ENCODE results near the gene JOSD1. TPM values are rescaled to one million over a fixed set of nuclear protein-coding genes. Genes with fewer than 3 reads are reported as not detected.
A peak's percentile ranks its signal among the peaks of the same experiment; 100 is the strongest.

JOSD1 gene
- total RNA-seq, 1 donor from 2014 or later, result 80.3 TPM

GRCh38 chr22:38656256-38657044 is 44.3 kb downstream of the JOSD1 start, which contains the start of the genes CBY1 and FAM227A:
CBY1 (plus strand) TSS chr22:38656638; CDS start chr22:38668055, 11,417 bp downstream.
FAM227A (minus strand) TSS chr22:38656392; CDS start chr22:38650168, 6,224 bp downstream.
- DNase-seq (ENCODE audit: low spot score), result peak; percentile 94
- Mint-ChIP-seq H3K27ac (ENCODE audit: unreplicated experiment) (peak within 1 kb of the TSS; percentile 99), H3K36me3 (ENCODE audit: low read depth) (no peaks in the 10 kb centered on the region), H3K9me3 (ENCODE audit: low read depth) (no peaks in the 10 kb centered on the region), H3K27me3 (ENCODE audit: low read depth) (no peaks in the 10 kb centered on the region), H3K4me3 (ENCODE audit: unreplicated experiment) (peak within 1 kb of the TSS; percentile 87), H3K4me1 (ENCODE audit: low read depth) (peaks cover 14% of the 10 kb centered on the region)
- no peak for TF ChIP-seq CTCF (IDR thresholded peaks at IDR 0.05)

GRCh38 chr22:38655519-38656255 is 45.1 kb downstream of the JOSD1 start:
- H3K4me3 Mint-ChIP-seq (ENCODE audit: unreplicated experiment), result peak overlapping the region; percentile 87
- H3K9me3 Mint-ChIP-seq (ENCODE audit: low read depth), result no peaks in the 10 kb centered on the region
- TF ChIP-seq CTCF (IDR thresholded peaks at IDR 0.05), result no peak
- peaks cover 14% of the 10 kb centered on the region for H3K4me1 Mint-ChIP-seq (ENCODE audit: low read depth)
- no peak for DNase-seq (ENCODE audit: low spot score)
- peaks cover 3% of the 10 kb centered on the region for H3K36me3 Mint-ChIP-seq (ENCODE audit: low read depth)
- no peaks in the 10 kb centered on the region for H3K27me3 Mint-ChIP-seq (ENCODE audit: low read depth)
- peak overlapping the region; percentile 99 for H3K27ac Mint-ChIP-seq (ENCODE audit: unreplicated experiment)

GRCh38 chr22:38653741-38654140 is 47.0 kb downstream of the JOSD1 start:
- Mint-ChIP-seq H3K4me3 (ENCODE audit: unreplicated experiment) (no peak overlapping the region), H3K27me3 (ENCODE audit: low read depth) (no peaks in the 10 kb centered on the region), H3K4me1 (ENCODE audit: low read depth) (peaks cover 14% of the 10 kb centered on the region), H3K36me3 (ENCODE audit: low read depth) (peaks cover 3% of the 10 kb centered on the region), H3K9me3 (ENCODE audit: low read depth) (no peaks in the 10 kb centered on the region), H3K27ac (ENCODE audit: unreplicated experiment) (no peak overlapping the region)
- TF ChIP-seq CTCF (IDR thresholded peaks at IDR 0.05), result no peak
- no peak for DNase-seq (ENCODE audit: low spot score)

- Mint-ChIP-seq H3K9me3 (ENCODE audit: low read depth) (no peaks in the 10 kb centered on the region), H3K27ac (ENCODE audit: unreplicated experiment) (no peak overlapping the region), H3K27me3 (ENCODE audit: low read depth) (no peaks in the 10 kb centered on the region), H3K36me3 (ENCODE audit: low read depth) (peaks cover 3% of the 10 kb centered on the region), H3K4me1 (ENCODE audit: low read depth) (peaks cover 12% of the 10 kb centered on the region), H3K4me3 (ENCODE audit: unreplicated experiment) (no peak overlapping the region)
- DNase-seq (ENCODE audit: low spot score), result no peak
- TF ChIP-seq CTCF (IDR thresholded peaks at IDR 0.05), result no peak
Measured at GRCh38 chr22:38652859-38653258, 47.9 kb downstream of the JOSD1 start.

GRCh38 chr22:38649841-38650522 is 50.8 kb downstream of the JOSD1 start:
- Mint-ChIP-seq H3K36me3 (ENCODE audit: low read depth) (peaks cover 6% of the 10 kb centered on the region), H3K4me3 (ENCODE audit: unreplicated experiment) (no peak overlapping the region), H3K4me1 (ENCODE audit: low read depth) (no peaks in the 10 kb centered on the region), H3K27me3 (ENCODE audit: low read depth) (no peaks in the 10 kb centered on the region), H3K9me3 (ENCODE audit: low read depth) (no peaks in the 10 kb centered on the region), H3K27ac (ENCODE audit: unreplicated experiment) (no peak overlapping the region)
- no peak for TF ChIP-seq CTCF (IDR thresholded peaks at IDR 0.05)
- DNase-seq (ENCODE audit: low spot score), result no peak
